ENCODE measurements around the gene BRIP1.
"Not testable (repeated sequence)": the region's sequence is repeated elsewhere in the genome, so short reads cannot be mapped to it uniquely, and the experiment has no call there.

Gene BRIP1

DNA sequence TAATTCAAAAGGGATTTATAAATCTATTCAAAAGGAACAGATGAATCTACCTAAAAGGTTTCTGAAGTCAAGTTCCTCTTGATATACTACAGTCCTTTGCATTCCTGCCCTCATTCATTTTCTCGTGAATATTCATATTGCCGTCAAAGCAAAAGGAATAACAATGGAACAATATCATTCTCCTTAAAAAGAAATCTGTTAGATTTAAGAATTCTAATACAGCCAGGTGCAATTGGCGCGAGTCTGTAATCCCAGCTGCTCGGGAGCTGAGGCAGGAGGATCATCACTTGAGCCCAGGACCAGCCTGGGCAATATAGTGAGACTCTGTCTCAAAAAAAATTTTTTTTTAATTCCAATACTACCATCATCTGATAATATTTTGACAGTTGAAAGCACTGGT lies 130.3 kb downstream of the BRIP1 start:
- in situ Hi-C loops (cut with HindIII; ENCODE audit: low sequenced_read_pairs), result no loop called here

DNA sequence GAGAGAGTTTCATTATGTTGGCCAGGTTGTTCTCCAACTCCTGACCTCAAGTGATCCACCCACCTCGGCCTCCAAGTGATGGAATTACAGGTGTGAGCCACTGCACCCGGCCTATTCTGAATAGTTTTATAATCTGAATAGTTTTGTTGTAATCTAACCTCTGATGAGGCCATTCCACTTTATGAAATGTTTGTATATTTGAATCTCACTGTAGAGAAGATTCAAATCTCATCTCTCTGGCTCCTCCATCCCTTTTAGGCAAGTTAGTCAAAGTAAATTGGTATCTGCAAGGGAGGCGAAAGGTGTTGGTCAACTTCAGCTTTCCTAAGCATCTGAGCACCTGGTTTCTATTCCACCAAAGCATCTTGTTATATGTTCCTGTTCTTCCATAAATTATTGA lies 131.2 kb downstream of the BRIP1 start:
- in situ Hi-C loops (cut with HindIII; ENCODE audit: low sequenced_read_pairs), result no loop called here

DNA sequence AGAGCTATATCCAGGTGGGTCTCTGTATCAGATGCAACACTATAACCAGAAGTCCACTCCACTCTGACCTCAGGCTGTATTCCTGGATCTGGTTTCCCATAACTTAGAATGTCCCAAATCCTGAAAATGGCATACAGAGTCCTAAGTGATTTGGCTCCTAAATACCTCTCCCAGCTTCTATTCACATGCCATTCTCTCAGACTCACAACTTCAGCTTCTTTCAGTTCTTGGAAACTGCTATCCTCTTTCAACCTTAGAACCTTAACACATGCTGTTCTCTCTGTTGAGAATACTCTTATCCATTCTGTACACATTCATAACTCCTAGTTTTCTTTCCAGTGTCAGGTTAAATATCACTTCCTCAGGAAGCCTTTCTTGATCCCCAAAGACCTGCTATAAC lies 132.0 kb downstream of the BRIP1 start:
- in situ Hi-C loops (cut with HindIII; ENCODE audit: low sequenced_read_pairs), result no loop called here

DNA sequence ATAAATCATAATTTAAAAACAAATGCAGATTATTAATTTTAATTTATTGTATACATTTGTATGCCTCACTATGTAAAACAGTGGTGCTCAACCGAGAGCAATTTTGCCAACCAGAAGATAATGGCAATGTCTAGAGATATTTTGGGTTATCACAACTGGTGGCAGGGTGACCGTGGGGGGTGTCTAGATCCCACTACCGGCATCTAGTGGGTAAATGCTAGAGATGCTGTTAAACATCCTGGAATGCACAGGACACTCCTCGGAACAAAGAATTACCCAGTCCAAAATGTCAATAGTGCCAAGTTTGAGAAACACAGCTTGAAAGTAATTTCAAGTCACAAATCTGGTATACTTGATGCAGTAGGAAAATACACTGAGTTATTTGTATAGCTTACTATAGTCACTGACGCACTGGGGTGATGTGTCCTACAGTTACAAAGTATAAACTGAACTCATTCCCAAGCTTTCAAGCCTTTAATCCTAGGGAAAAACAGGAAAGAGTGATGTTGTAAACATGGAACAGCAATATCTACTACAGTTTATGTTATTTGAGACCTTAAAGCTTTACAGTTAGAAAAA lies 133.5 kb downstream of the BRIP1 start:
- in situ Hi-C loops (cut with HindIII; ENCODE audit: low sequenced_read_pairs), result no loop called here

DNA sequence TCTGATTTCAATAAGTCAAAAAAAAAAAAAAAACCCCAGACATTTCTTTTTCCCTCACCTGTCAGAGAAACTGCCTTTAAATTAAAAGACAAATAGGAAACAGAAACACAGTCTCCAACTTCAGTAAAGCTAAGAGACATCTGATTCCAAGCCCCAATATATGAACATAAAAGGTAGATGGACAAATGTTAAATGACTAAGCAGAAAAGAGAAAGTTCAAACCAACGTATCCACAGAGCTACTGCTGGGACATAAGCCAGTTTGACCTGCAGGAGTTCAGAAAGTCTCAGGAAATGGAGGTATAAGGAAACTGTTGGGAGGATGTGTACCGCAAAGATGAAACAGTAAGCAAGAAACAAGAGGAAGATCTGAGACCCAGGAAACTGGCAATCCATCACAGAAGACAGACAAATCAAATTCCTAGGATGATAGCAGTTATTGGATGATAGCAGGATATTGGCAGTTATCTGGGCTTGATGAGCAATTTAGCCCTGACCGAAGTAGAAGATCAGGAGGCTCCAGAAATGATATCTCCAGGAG lies 135.0 kb downstream of the BRIP1 start:
- in situ Hi-C loops (cut with HindIII; ENCODE audit: low sequenced_read_pairs), result no loop called here

DNA sequence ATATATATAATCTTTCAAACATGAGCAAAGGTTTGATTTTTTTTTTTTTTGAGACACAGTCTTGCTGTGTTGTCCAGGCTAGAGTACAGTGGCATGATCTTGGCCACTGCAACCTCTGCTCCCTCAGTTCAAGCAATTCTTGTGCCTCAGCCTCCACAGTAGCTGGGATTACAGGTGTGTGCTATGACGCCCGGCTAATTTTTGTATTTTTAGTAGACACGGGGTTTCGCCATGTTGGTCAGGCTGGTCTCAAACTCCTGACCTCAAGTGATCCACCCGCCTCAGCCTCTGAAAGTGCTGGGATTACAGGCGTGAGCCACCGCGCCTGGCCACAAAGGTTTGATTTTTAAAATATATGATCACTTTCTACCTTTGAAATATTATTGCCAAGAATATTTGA lies 135.5 kb downstream of the BRIP1 start:
- in situ Hi-C loops (cut with HindIII; ENCODE audit: low sequenced_read_pairs), result not testable (repeated sequence)

DNA sequence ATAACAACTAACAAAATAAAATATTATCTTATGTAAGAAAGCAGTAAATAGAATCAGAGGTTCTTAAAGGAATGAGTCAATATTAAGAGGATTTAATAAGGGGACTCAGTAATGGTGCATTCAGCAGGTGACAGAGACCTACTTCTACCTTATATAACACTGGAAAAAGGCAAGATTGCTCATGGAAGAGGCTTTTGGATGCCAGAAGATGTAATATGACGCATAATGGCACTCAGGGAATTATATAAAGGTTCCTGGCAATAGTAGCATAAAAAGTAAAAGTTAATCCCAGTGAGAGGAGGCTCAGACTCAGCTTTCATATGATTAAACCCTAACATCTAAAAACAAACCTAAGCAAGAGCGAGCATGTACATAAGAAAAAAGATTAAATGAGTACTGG lies 136.4 kb downstream of the BRIP1 start:
- in situ Hi-C loops (cut with HindIII; ENCODE audit: low sequenced_read_pairs), result no loop called here

DNA sequence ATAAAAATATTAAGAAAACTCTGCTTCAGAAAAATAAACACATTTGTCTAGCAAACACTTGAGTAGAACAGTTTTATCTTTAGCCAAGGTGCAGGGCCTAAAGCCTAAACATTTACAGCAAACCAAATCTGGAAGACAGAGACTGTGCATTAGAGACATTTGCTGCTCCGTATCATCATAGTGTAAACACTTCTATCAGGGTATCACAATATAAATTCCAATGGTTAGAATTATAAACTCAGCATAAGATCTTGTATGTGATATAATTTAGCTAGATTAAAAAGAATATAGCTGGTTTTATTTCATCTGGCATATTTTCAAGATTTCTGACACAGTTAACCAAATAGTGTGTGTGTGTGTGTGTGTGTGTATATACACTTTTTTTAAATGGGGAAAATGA lies 138.6 kb downstream of the BRIP1 start:
- in situ Hi-C loops (cut with HindIII; ENCODE audit: low sequenced_read_pairs), result no loop called here

DNA sequence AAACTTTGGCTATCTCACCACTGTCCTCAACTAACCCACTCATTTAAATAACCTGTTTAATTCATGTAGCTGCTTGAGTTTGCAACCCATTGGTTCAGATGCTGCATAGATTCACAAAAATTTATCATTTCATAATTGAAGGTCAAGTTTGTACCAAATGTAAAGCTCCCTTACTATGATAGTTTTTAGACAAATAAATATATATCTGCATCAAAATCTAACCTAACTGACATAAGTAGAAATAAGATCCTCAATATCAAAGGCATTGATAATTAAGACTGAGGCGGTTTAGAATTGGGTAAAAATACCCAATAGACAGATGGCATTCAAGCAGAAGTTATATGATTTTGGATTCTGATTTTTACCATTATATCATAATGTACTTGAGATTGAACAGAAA lies 139.4 kb downstream of the BRIP1 start:
- in situ Hi-C loops (cut with HindIII; ENCODE audit: low sequenced_read_pairs), result no loop called here

DNA sequence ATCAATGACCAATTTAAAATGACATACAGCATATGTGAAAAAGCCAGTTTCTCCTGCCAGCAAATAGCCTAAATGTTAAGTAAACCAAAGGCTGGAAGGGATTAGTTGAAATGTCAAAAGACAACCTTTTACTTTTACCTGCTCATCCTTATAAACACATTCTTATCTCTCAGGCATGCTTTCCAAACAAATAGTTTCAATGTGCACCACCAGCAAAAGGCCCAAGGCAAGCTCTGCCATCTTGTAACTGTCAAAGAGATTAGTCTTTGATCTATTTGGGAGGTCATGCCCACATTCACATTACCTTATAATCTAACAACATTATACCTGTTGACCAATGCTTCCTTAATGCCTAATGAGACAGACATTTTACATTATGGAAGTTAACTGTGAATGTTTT lies 140.1 kb downstream of the BRIP1 start:
- in situ Hi-C loops (cut with HindIII; ENCODE audit: low sequenced_read_pairs), result no loop called here

DNA sequence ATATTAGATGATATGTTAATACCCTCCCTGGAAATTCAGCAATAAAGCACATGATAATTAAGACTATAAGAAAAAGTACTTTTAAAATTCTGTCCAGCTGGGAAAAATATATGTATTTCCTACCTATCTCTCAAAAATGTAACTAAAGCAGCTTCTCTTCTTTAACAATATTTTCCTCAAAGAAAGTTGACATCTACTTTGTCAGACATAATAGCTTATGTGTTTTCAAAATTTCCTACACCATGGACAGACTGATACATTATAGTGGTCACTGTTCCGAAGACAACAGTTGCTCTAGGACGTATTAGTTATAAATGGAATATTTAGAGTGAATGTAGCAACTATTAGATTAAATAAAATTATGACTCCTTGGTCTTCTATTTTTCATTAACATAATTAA lies 140.9 kb downstream of the BRIP1 start:
- in situ Hi-C loops (cut with HindIII; ENCODE audit: low sequenced_read_pairs), result no loop called here

DNA sequence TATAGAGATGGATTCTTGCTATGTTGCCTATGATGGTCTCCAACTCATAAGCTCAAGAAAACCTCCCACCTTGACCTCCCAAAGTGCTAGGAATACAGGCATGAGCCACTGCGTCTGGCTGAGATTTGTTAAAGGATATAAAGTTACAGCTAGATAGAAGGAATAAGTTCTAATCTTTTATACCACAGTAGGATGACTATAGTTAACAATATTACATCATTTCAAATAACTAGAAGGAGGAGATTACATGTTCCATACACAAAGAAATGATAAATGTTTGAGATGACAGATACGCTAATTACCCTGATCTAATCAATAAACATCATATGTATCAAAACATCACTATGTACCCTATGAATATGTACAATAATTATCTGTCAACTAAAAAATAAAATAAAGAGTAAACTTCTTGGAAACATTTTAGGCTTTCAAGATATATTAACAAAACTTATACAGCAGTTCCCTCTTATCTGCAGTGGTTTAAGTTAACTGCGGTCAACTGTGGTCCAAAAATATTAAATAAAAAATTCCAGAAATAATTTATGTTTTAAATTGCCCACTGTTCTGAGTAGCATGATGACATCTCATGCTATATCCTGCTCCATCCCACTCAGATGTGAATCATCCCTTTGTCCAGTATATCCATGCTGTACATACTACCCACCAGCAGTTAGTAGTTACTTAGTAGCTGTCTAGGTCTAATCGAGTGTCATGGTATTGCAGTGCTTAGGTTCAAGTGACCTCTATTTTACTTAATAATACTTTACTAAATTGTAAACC lies 143.1 kb downstream of the BRIP1 start:
- in situ Hi-C loops (cut with HindIII; ENCODE audit: low sequenced_read_pairs), result no loop called here

DNA sequence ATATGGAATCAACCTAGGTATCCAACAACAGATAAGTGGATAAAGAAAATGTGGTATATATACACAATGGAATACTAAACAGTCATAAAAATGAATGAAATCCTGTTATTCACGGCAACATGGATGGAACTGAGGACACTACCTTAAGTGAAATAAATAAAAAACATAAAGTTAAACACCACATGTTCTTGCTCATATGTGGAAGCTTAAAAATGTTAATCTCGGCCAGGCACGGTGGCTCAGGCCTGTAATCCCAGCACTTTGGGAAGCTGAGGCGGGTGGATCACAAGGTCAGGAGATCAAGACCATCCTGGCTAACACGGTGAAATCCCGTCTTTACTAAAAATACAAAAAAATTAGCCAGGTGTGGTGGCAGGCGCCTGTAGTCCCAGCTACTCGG lies 144.1 kb downstream of the BRIP1 start:
- in situ Hi-C loops (cut with HindIII; ENCODE audit: low sequenced_read_pairs), result not testable (repeated sequence)

DNA sequence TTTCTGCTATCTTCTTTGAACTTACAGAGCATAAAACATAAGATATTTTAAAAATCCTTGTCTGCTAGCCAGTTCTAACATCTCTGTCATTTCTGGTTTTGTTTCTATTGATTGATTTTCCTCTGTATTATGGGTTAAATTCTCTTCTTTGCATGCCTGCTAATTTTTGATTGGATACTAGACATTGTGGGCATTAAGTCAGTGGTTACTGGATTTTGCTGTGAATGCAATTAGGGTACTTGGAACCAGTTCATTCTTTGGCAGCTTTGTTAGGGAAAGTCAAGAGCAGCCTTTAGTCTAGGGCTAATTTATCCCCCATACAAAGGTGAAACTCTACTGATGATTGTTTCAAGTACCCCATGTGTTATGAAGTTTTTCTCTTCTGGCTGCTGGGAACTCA lies 145.3 kb downstream of the BRIP1 start:
- in situ Hi-C loops (cut with HindIII; ENCODE audit: low sequenced_read_pairs), result no loop called here

DNA sequence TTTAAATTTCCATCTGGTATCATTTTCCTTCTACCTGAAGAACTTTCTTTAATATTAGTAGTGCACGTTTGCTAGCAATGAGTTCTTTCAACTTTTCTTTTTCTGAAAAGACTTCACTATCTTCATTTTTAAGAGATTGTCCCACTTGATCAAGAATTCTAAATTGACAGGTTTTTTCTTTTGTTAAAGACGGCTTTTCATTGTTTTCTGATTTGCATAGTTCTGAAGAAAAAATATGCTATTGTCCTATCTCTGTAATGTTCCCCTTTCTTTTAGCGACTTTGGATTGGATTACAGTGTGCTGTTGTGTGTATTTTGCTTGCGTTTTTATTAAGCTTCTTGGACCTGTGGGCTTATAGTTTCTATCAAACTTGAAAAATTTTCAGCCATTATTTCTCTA lies 146.0 kb downstream of the BRIP1 start:
- in situ Hi-C loops (cut with HindIII; ENCODE audit: low sequenced_read_pairs), result no loop called here

DNA sequence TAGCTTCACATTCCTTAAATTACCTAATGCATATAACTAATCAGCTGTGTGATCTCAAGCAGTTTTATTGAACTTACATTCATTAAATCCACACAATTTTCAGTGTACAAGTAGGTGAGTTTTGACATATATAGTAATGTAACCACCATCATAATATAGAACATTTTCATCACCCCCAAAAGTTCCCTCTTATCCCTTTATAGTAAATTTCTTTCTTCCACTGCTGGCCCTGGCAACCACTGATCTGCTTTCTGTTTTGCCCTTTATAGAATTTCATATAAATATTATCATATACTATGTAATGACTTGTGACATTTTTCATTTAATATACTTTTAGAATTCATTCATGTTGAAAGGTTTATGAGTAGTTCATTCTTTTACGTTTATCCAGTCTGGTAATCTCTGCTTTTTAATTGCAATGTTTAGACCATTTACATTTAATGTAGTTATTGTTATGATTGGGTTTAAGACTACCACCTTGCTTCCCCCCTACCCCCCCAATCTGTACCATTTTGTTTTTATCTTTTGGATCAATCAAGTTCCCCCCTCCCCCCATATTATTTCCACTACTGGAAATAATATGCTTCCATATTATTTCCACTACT lies 147.0 kb downstream of the BRIP1 start:
- in situ Hi-C loops (cut with HindIII; ENCODE audit: low sequenced_read_pairs), result no loop called here

DNA sequence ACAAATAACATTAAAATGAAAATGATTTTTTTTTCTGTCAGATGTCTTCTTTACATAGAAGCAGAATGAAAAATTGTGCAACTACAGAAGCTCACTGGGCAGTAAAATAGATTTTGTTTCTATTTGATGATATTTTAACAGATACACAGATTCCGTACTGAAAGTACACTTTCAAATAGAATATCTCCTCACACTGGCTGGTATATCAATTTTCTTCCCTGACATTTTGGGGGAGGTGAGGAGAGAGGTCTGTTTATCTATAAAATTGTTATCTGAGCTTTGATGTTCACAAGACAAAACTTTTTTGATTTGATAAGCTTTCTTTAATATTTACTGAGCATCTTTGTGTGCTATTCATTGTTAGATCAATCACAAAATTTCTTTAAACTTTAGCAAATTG lies 148.0 kb downstream of the BRIP1 start:
- in situ Hi-C loops (cut with HindIII; ENCODE audit: low sequenced_read_pairs), result no loop called here

DNA sequence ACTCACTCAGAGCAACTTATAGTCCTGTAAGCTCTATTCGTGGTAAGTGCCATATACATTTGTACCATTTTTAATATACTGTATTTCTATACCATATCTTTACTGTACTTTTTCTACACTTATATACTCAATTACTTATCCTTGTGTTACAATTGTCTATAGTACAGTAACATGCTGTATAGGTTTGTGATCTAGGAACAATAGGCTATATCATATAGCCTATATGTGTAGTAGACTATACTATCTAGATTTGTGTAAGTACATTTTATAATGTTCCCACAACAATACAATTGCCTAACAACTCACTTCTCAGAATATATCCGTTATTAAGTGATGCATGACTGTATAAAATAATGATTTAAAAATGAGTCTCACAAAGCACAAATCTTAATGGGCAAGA lies 149.0 kb downstream of the BRIP1 start:
- in situ Hi-C loops (cut with HindIII; ENCODE audit: low sequenced_read_pairs), result no loop called here

DNA sequence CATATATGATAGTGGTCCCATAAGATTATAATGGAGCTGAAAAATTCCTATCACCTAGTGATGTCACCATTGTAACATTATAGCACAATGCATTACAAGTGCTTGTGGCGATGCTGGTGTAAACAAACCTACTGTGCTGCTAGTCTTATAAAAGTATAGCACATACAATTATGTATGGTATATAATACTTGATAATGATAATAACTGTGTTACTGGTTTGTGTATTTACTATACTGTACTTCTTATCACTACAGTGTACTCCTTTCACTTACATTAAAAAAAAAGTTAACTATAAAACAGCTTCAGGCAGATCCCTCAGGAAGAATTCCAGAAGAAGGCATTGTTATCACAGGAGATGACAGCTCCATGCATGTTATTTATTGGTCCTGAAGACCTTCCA lies 150.3 kb downstream of the BRIP1 start:
- in situ Hi-C loops (cut with HindIII; ENCODE audit: low sequenced_read_pairs), result no loop called here

DNA sequence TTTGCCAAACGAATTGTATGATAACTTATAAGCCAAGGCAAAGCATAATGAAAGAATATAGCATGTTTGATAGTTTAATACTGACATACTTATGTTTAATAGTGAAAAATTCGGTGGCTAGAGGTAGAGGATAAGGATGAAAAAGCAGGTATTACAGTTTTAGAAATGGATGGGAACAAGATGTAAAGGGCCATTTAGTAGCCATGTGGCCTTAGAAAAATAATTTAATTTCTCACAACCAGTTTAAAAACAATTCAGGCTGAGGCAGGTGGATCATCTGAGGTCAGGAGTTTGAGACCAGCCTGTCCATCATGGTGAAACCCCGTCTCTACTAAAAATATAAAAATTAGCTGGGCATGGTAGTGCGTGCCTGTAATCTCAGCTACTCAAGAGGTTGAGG lies 152.8 kb downstream of the BRIP1 start:
- in situ Hi-C loops (cut with HindIII; ENCODE audit: low sequenced_read_pairs), result no loop called here

DNA sequence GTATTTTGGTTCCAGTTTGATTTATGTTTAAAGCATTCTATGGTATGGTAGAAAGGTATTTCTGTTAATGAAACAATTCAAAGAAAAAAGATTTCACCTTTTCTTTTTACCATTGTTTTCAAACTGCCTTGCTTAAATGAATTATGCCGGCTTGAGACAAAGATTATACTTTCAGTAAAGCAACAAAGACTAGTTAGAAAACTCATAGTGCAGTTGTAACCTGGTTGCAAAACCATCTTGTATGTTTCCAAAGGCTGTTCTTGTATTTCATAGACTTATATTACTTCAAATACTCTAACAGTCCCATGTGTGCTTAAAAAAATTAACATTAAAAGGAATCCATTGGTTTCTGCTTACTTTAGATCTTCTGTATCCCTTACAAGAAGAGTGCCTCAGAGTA lies 153.8 kb downstream of the BRIP1 start:
- in situ Hi-C loops (cut with HindIII; ENCODE audit: low sequenced_read_pairs), result no loop called here

DNA sequence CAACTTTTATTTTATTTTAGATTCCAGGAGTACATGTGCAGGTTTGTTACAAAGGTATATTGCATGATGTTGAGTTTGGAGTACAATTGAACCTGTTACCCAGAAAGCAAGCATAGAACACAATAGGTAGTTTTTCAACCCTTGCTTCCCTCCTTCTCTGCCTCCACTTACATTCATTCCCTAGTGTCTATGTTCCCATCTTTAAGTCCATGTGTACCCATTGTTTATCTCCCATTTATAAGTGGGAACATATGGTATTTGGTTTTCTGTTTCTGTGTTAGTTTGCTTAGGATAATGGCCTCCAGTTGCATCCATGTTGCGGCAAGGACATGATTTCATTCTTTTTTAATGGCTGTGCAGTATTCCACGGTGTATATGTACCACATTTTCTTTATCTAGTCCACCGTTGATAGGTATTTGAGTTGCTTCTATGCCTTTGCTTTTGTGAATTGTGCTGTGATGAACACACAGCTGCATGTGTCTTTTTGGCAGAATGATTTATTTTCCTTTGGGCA lies 158.3 kb downstream of the BRIP1 start:
- in situ Hi-C loops (cut with HindIII; ENCODE audit: low sequenced_read_pairs), result no loop called here
